Activated CD8-positive, alpha-beta memory T cell treated with anti-CD3 and anti-CD28 coated beads for 48 hours (primary cell): ENCODE results near the gene E2F2.

Source experiments
- DNase-seq, 3 experiments: peaks; one replicate each; pipeline ENCODE4 v3.0.0-alpha.2; 2020; ENCODE audit warnings: low read depth in 2 of 3, low spot score in 2 of 3

E2F2 gene

GRCh38 chr1:23484253-23485001 is 46.6 kb downstream of the E2F2 start:
- peak; percentile 61 to 63 (median 62) for DNase-seq

DNA sequence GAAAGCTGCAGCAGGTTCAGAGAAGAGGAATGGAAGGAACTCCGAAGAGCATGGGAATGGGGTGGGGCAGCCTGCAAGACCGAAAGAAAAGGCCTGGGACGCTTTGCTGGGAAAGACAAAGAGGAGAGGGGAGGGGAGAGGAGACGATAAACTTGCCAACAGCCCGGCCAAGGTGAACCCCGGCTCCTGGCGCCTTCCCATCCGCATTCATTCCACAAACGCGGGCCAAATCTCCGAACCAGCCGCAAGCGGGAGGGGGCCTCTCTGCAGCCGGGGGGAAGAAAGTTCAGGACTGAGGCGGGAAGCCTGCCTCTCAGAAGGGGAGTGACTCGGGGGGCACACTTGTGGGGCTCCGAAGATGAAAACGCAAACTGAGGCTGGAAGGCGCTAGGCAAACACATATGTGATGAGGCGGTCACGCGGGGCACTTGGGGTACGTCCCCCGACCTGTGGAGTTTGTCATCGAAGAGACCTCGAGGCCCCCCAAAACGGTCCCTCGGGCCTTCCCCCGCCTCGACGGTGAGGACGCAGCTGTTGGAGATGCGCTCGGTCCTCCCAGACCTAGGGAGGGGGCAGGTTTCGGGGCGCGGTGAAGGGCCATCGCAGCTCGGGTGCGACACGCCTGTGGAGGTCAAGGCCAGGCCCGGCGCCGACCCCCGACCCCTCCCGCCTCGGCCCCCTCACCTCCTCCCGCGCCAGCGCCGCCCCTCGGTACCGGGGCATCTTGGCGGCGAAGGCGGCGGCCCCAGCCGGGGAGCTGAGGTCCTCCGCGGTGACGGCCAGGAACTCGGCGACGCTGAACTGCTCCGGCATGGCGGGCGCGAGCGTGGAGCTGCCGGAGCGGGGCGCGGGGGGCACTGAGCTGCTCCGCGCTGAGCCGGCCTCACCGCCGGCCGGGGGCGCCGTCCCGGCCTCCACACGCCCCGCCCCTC is 47.4 kb downstream of the E2F2 start, which contains the start of gene ASAP3:
Gene ASAP3, minus strand, starts transcription at position 859 of the 932 bp plus-strand sequence. Its CDS starts 46 bp downstream, at position 813.
- no peak for DNase-seq

DNA sequence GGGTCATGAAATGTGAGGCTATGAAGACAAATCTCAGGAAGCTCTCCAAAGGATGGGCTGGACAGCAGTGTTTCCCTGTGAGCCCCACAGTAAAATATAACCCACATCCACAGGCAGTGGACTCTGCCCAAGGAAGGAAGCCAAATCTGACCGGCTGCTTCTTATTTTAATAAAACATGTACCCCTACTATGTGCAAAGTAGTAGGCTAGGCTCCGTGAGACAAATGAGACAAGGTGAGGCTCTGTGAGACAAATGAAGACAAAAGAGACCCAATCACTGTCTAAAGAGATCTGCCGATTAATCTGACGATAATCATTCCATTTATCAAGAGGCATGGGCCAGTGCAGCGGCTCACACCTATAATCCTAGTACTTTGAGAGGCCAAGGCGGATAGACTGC is 49.1 kb downstream of the E2F2 start:
- no peak for DNase-seq

GRCh38 chr1:23481026-23481597 is 49.9 kb downstream of the E2F2 start:
- no peak for DNase-seq

- no peak for DNase-seq
Observed at GRCh38 chr1:23480187-23481025, 50.6 kb downstream of the E2F2 start.

DNA sequence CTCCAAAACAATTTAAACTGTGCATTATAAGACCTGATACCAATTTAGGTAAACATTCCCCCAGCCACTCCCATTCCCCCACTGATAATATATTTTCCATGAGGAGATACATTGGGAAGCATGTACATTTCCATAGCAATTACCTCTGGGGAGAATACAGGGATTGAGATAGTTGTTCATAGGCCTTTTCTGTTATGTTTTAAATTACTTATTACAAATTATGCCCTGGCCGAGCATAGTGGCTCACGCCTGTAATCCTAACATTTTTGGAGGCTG is 51.4 kb downstream of the E2F2 start:
- no peak for DNase-seq

- no peak for DNase-seq
Observed at GRCh38 chr1:23478896-23479665, 52.0 kb downstream of the E2F2 start.

DNA sequence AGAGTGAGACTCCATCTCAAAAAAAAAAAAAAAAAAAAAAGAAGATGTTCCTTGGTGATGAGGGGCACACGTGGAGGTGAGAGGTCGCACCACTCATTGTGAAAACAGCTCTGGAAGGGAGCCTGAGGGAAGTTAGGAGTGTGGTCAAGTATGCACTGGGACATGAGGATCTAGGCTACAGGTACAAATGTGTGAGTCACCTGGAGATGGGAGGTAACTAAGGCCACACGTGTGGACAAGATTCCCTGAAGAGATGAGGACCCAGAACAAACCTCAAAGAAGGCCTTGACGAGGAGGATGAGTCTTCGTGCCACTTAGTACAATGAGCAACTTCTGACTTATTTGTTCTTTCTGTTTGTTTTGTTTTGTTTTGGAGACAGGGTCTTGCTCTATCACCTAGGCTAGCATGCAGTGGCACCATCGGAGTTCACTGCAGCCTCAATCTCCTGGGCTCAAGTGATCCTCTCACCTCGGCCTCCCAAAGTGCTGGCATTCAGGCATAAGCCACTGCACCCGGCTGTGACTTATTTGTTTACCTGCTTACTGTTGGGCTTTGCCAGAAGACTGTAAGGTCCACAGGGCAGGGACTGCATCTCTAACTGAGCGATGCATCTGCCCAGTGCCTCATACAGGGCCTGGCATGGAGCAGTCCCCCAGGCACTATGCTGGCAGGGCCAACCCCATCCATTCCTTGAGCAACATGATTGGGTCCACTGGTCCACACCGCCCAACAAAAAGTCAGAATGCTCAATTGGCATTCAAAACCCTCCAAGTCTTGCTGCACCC is 53.5 kb downstream of the E2F2 start:
- no peak for DNase-seq

GRCh38 chr1:23475641-23476040 is 55.4 kb downstream of the E2F2 start:
- DNase-seq, result no peak

GRCh38 chr1:23475134-23475628 is 55.9 kb downstream of the E2F2 start:
- DNase-seq, result no peak

DNA sequence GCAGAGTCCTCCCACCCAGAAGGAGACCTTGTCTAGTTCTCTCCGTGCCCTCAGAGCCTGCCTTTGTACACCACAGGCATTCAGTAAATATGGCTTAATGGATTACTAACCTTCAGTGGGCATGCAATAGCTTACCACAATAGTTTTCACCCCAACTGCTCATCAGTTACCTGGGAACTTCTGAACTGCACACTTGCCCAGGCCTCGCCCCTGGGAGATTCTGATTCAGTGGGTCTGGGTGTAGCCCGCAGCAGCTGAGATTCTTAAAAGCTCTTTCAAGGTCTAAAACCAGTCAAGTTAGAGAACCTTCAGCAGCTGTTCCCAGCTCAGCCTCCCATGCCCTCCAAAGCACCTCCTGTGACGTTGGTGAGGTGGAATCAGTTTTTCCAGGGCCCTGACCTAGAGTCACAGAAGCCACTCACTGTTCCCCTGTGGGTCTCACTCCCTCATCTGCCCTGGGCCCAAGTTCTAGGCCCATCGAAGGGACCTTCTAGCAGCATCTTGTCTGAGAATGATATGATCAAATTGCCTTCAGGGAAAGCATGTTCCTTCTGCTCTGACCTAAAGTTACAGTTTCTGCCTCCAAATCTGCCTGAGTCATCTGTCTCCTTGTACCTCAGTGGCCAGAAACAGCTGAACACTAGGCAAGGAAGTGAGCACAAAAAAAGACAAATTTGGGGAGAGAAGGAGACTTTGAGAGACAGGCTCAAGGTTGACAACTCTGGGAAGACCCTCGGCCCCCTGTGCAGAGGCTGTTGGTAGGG is 57.8 kb downstream of the E2F2 start:
- DNase-seq, result no peak

GRCh38 chr1:23472351-23473036 is 58.5 kb downstream of the E2F2 start:
- DNase-seq, result no peak

- DNase-seq, result no peak
Observed at GRCh38 chr1:23471473-23472075, 59.5 kb downstream of the E2F2 start.

DNA sequence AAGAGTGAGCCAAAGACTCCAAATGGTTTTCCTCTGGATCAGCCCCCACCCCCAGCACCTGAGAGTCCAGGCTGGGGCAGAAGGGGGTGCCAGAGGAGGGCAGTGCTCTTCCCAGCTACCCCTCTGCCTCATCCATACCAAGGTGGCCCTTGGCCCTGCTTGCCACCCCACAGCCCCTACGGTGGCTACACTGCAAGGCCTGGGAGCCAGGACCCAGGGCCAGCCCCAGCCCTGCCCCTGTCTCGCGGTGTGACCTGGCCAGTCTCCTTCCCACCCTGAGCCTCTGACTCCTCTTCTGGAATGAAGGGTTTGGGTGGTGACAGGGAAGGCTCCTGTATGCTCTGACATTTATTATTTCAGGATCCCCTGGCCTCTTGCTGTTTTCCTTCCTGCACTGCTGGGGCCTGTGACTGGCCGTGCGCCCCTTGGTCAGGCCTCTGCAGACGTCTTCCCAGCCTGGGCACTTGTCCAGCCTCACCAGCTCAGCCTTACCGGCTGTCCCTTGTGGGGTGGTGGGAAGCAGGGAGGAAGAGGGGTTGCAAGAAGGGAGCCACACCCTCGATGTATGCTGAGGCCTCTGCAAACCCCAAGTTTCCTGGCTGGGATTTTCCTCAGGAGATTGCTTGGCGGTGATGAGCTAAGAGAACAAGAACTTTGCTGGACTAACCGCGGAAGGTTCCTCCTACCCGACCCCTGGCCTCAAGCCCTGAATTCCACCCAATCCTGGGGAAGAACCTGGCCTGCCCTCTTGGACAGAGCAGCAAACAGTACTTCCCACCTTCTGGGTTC is 60.6 kb downstream of the E2F2 start:
- DNase-seq, result no peak

DNA sequence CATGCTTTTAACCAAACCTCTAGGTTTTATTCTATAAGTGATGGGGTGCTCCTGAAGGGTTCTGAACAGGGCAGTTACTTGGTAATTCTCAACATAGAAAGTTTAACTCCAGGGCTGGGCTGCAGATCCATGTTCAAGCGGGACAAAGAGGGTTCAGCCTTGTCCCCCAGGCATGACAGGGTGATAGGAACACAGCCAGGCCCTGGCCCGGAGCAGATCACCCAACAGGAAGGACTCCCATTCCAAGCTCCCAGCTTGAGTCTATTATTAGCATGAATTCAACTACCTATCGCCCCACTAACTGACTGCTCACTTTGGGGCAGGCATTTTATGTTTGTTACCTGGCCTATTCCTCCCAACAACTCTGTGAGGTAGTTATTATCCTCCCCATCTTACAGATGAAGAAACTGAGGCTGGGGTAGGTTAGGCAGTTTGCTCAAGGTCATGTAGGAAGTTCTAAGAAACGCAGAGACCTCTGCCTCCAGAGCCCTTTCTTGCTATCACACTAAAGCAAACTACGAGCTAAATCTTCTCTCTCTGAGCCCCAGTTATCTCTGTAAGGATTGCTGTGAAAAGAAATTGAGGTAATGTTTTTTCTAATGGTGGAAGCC is 61.6 kb downstream of the E2F2 start:
- no peak for DNase-seq

DNA sequence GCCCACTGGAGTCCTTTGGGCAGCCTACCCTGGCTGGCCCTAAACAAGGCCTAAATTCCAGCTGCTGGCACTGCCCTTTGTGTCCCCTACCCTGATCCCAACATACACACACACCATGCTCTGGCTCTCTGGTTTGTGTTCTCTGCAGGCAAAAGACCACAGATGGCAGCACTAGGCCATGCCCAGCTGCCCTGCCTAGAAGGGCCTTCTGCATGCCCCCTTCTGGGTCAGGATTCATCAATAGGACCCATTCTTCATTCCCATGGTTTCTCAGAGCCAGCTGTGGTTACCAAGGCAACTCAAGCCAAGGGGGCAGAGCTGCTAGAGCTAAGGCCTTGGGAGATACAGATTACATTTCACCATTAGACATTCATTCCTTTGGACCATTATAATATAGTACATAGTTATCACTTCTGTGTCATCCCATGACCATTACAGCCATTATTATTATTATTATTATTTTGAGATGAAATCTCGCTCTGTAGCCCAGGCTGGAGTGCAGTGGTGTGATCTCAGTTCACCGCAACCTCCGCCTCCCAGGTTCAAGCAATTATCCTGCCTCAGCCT is 64.5 kb downstream of the E2F2 start:
- DNase-seq, result no peak
